ENCODE measurements around the gene CISTR.

Gene CISTR

GRCh38 chr12:53756300-53757100 lies 4.7 kb upstream of the CISTR start (continued):
- TF ChIP-seq ZNF292 (tag by site-specific recombination; IDR thresholded peaks at IDR 0.05; ENCODE audit: borderline replicate concordance, low read depth) (no peak), SCRT2 (tag by site-specific recombination; IDR thresholded peaks at IDR 0.05) (no peak), ZBTB20 (tag by site-specific recombination; IDR thresholded peaks at IDR 0.05) (0 out of 2 replicates have a peak, but pooled peaks have one; percentile 19), KLF9 (tag by site-specific recombination; IDR thresholded peaks at IDR 0.05; ENCODE audit: low read depth) (no peak), ZSCAN18 (tag by site-specific recombination; IDR thresholded peaks at IDR 0.05) (no peak), GLI4 (tag by site-specific recombination; IDR thresholded peaks at IDR 0.05) (no peak), ZNF529 (tag by site-specific recombination; IDR thresholded peaks at IDR 0.05; ENCODE audit: insufficient replicate concordance) (no peak), ZFHX2 (tag by site-specific recombination; conservative IDR thresholded peaks at IDR 0.05) (peak; percentile 40), ZNF175 (tag by site-specific recombination; IDR thresholded peaks at IDR 0.05) (no peak), ZNF248 (tag by site-specific recombination; IDR thresholded peaks at IDR 0.05) (no peak), ZNF146 (tag by site-specific recombination; IDR thresholded peaks at IDR 0.05) (no peak), ZNF394 (tag by site-specific recombination; IDR thresholded peaks at IDR 0.05; ENCODE audit: borderline replicate concordance) (no peak), ZNF341 (tag by site-specific recombination; IDR thresholded peaks at IDR 0.05; ENCODE audit: low read depth) (no peak), ZNF239 (tag by site-specific recombination; IDR thresholded peaks at IDR 0.05) (no peak), ZNF132 (tag by site-specific recombination; IDR thresholded peaks at IDR 0.05; ENCODE audit: borderline replicate concordance) (no peak), MYNN (tag by site-specific recombination; IDR thresholded peaks at IDR 0.05; ENCODE audit: borderline replicate concordance) (no peak), ZNF19 (tag by site-specific recombination; IDR thresholded peaks at IDR 0.05; ENCODE audit: low read depth) (no peak), ZNF600 (tag by site-specific recombination; IDR thresholded peaks at IDR 0.05) (peak; percentile 48; the same call in 1 of the 2 replicates), PRDM10 (tag by site-specific recombination; IDR thresholded peaks at IDR 0.05) (0 out of 2 replicates have a peak, but pooled peaks have one; percentile 32), ZBTB48 (tag by site-specific recombination; IDR thresholded peaks at IDR 0.05) (no peak), ZNF658 (tag by site-specific recombination; IDR thresholded peaks at IDR 0.05) (no peak), ZNF791 (tag by site-specific recombination; IDR thresholded peaks at IDR 0.05) (no peak)
- TF ChIP-seq, protein P1, sequence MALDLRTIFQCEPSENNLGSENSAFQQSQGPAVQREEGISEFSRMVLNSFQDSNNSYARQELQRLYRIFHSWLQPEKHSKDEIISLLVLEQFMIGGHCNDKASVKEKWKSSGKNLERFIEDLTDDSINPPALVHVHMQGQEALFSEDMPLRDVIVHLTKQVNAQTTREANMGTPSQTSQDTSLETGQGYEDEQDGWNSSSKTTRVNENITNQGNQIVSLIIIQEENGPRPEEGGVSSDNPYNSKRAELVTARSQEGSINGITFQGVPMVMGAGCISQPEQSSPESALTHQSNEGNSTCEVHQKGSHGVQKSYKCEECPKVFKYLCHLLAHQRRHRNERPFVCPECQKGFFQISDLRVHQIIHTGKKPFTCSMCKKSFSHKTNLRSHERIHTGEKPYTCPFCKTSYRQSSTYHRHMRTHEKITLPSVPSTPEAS (tag by site-specific recombination; IDR thresholded peaks at IDR 0.05) = peak; percentile 83
- TF ChIP-seq, protein P2, sequence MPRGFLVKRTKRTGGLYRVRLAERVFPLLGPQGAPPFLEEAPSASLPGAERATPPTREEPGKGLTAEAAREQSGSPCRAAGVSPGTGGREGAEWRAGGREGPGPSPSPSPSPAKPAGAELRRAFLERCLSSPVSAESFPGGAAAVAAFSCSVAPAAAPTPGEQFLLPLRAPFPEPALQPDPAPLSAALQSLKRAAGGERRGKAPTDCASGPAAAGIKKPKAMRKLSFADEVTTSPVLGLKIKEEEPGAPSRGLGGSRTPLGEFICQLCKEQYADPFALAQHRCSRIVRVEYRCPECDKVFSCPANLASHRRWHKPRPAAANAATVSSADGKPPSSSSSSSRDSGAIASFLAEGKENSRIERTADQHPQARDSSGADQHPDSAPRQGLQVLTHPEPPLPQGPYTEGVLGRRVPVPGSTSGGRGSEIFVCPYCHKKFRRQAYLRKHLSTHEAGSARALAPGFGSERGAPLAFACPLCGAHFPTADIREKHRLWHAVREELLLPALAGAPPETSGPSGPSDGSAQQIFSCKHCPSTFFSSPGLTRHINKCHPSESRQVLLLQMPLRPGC (tag by site-specific recombination; IDR thresholded peaks at IDR 0.05) = no peak
- TF ChIP-seq, protein P3, sequence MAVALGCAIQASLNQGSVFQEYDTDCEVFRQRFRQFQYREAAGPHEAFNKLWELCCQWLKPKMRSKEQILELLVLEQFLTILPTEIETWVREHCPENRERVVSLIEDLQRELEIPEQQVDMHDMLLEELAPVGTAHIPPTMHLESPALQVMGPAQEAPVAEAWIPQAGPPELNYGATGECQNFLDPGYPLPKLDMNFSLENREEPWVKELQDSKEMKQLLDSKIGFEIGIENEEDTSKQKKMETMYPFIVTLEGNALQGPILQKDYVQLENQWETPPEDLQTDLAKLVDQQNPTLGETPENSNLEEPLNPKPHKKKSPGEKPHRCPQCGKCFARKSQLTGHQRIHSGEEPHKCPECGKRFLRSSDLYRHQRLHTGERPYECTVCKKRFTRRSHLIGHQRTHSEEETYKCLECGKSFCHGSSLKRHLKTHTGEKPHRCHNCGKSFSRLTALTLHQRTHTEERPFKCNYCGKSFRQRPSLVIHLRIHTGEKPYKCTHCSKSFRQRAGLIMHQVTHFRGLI (tag by site-specific recombination; IDR thresholded peaks at IDR 0.05) = no peak
- TF ChIP-seq, protein P4, sequence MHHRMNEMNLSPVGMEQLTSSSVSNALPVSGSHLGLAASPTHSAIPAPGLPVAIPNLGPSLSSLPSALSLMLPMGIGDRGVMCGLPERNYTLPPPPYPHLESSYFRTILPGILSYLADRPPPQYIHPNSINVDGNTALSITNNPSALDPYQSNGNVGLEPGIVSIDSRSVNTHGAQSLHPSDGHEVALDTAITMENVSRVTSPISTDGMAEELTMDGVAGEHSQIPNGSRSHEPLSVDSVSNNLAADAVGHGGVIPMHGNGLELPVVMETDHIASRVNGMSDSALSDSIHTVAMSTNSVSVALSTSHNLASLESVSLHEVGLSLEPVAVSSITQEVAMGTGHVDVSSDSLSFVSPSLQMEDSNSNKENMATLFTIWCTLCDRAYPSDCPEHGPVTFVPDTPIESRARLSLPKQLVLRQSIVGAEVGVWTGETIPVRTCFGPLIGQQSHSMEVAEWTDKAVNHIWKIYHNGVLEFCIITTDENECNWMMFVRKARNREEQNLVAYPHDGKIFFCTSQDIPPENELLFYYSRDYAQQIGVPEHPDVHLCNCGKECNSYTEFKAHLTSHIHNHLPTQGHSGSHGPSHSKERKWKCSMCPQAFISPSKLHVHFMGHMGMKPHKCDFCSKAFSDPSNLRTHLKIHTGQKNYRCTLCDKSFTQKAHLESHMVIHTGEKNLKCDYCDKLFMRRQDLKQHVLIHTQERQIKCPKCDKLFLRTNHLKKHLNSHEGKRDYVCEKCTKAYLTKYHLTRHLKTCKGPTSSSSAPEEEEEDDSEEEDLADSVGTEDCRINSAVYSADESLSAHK (tag by site-specific recombination; IDR thresholded peaks at IDR 0.05) = no peak

Measured in HEK293 (cell line).